Measurements from ENCODE around the gene TTC28.

DNA sequence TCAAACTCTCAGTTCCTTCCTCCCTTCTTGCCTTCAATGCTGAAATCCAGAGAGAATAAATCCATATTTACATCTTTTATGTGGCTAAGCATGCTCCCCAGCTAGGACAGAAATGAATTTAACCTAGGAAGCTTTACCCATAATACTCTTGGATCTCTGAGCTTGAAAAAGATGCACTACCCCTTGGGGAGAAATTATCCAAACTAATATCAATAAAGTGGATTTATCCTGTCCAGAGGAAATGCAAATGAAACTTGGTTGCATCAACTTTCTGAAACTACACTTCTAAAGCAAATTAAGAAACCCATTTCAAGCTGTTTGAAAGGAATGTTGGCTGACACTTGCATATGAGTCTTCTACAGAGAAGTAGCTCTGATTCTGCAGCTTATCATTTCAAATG is 347.9 kb downstream of the TTC28 start:
- TF ChIP-seq TCF12 (IDR thresholded peaks at IDR 0.05; ENCODE audit: low read depth): no peak
- TF ChIP-seq CEBPB (IDR thresholded peaks at IDR 0.05): no peak
- no peak for TF ChIP-seq EP300 (IDR thresholded peaks at IDR 0.05; ENCODE audit: borderline replicate concordance)
